ENCODE results near the gene DNAH3. TPM values are rescaled to one million over a fixed set of nuclear protein-coding genes. Genes with fewer than 3 reads are reported as not detected.
"Not testable (repeated sequence)": the region's sequence is repeated elsewhere in the genome, so short reads cannot be mapped to it uniquely, and the experiment has no call there.

The DNAH3 gene
- total RNA-seq, 1 experiment from 2014 or later, result not detected

GRCh38 chr16:21120976-21121520 lies 29.6 kb downstream of the DNAH3 start:
- no peak for DNase-seq (ENCODE audit: low spot score)

- no peak for DNase-seq (ENCODE audit: low spot score)
Observed at GRCh38 chr16:21117567-21117966, 33.1 kb downstream of the DNAH3 start.

GRCh38 chr16:21116148-21116693 lies 34.4 kb downstream of the DNAH3 start:
- DNase-seq (ENCODE audit: low spot score), result no peak

GRCh38 chr16:21115551-21115950 lies 35.1 kb downstream of the DNAH3 start:
- not testable (repeated sequence) for DNase-seq (ENCODE audit: low spot score)

GRCh38 chr16:21103941-21104860 lies 46.4 kb downstream of the DNAH3 start:
- DNase-seq (ENCODE audit: low spot score), result peak; percentile 25

- DNase-seq (ENCODE audit: low spot score), result peak; percentile 24
Observed at GRCh38 chr16:21101631-21102420, 48.8 kb downstream of the DNAH3 start.

GRCh38 chr16:21100447-21100846 lies 50.2 kb downstream of the DNAH3 start:
- DNase-seq (ENCODE audit: low spot score), result peak; percentile 87

- DNase-seq (ENCODE audit: low spot score), result peak; percentile 50
Observed at GRCh38 chr16:21097151-21097550, 53.5 kb downstream of the DNAH3 start.

GRCh38 chr16:21094719-21095118 lies 55.9 kb downstream of the DNAH3 start:
- not testable (repeated sequence) for DNase-seq (ENCODE audit: low spot score)

- DNase-seq (ENCODE audit: low spot score), result no peak
Observed at GRCh38 chr16:21092951-21093350, 57.7 kb downstream of the DNAH3 start.

GRCh38 chr16:21088646-21089538 lies 61.8 kb downstream of the DNAH3 start:
- DNase-seq (ENCODE audit: low spot score), result peak; percentile 47

GRCh38 chr16:21088143-21088542 lies 62.5 kb downstream of the DNAH3 start:
- DNase-seq (ENCODE audit: low spot score), result no peak

GRCh38 chr16:21084631-21085225 lies 65.9 kb downstream of the DNAH3 start:
- DNase-seq (ENCODE audit: low spot score), result no peak

- peak; percentile 70 for DNase-seq (ENCODE audit: low spot score)
Observed at GRCh38 chr16:21083729-21084268, 66.8 kb downstream of the DNAH3 start.

GRCh38 chr16:21081329-21081728 lies 69.3 kb downstream of the DNAH3 start:
- DNase-seq (ENCODE audit: low spot score), result no peak

- no peak for DNase-seq (ENCODE audit: low spot score)
Observed at GRCh38 chr16:21078563-21078962, 72.1 kb downstream of the DNAH3 start.

GRCh38 chr16:21076186-21076883 lies 74.3 kb downstream of the DNAH3 start:
- no peak for DNase-seq (ENCODE audit: low spot score)

GRCh38 chr16:21075252-21075651 lies 75.4 kb downstream of the DNAH3 start:
- no peak for DNase-seq (ENCODE audit: low spot score)

GRCh38 chr16:21072976-21073375 lies 77.7 kb downstream of the DNAH3 start:
- DNase-seq (ENCODE audit: low spot score), result no peak

GRCh38 chr16:21071741-21072140 lies 78.9 kb downstream of the DNAH3 start:
- no peak for DNase-seq (ENCODE audit: low spot score)

Data from A172 (cell line).